Upper lobe of left lung (tissue), 6 donors: ENCODE results near the gene KAT2A. TPM values are rescaled to one million over a fixed set of nuclear protein-coding genes. Genes with fewer than 3 reads are reported as not detected.

Experiments
- ATAC-seq, 2 donors: fragments of 200-7000 bp; cut with Tn5 transposase; one replicate each; pipeline ENCODE4 v1.9.1; 2022; ENCODE audit warnings: mild to moderate bottlenecking in 2 of 2, moderate library complexity in 2 of 2; ENCODE audit not compliant: low FRiP score in 2 of 2
- DNase-seq, 2 donors: peaks; one replicate each; pipeline ENCODE4 v3.0.0-alpha.2; 2019 to 2020
- H3K27ac ChIP-seq, 4 donors: fragments of 200-600 bp; sonication (generic); one replicate each; pipeline ENCODE4 v1.5.1; 2016 to 2019
- H3K27me3 ChIP-seq, 4 donors: fragments of 200-600 bp; sonication (generic); one replicate each; pipeline ENCODE4 v1.5.1; 2017 to 2019
- H3K36me3 ChIP-seq, 4 donors: fragments of 200-600 bp; sonication (generic); one replicate each; pipeline ENCODE4 v1.5.1; 2016 to 2019
- H3K4me1 ChIP-seq, 4 donors: fragments of 200-600 bp; sonication (generic); one replicate each; pipeline ENCODE4 v1.5.1; 2018 to 2019
- H3K4me3 ChIP-seq, 4 donors: fragments of 200-600 bp; sonication (generic); one replicate each; pipeline ENCODE4 v1.5.1; 2017 to 2019; ENCODE audit warnings: mild to moderate bottlenecking in 2 of 4, moderate library complexity in 1 of 4
- H3K9me3 ChIP-seq, 4 donors: fragments of 200-600 bp; sonication (generic); one replicate each; pipeline ENCODE4 v1.5.1; 2018 to 2019
- EP300 ChIP-seq, 4 donors: sonication (generic); formaldehyde crosslinking; IDR thresholded peaks; one replicate each; pipeline ENCODE4 v1.5.1; 2017; ENCODE audit warnings: antibody characterized with exemption in 4 of 4, control low read depth in 2 of 4
- POLR2A ChIP-seq, 4 donors: fragments of 450-650 bp; IDR thresholded peaks; one replicate each; pipeline ENCODE4 v1.5.1; 2016 to 2017; ENCODE audit warnings: antibody characterized with exemption in 4 of 4, mild to moderate bottlenecking in 2 of 4
- POLR2AphosphoS5 ChIP-seq, 2 donors: sonication (generic); formaldehyde crosslinking; IDR thresholded peaks; one replicate each; pipeline ENCODE4 v1.5.1; 2017; ENCODE audit warnings: antibody characterized with exemption in 2 of 2
- WGBS, 2 donors: methylation state at CpG; one replicate each; pipeline ENCODE4 v1.1.5; 2017 to 2018; 5-methylcytosine and 5-hydroxymethylcytosine counted together
- total RNA-seq, 6 donors: library from RNA; depleted of rRNA in 4 of 6; stranded (reverse); fragments of >200 nt in 4 of 6; gene quantifications; one replicate each; pipeline versions ENCODE4 v1.1.0 to v1.2.1, GENCODE V29; 2016 to 2021
- TF ChIP-seq, protein P1 (sequence below), 6 experiments: fragments of 450-650 bp in 4 of 6; fragments of 200-600 bp in 2 of 6; sonication (generic) in 2 of 6; IDR thresholded peaks; one replicate each; pipeline ENCODE4 v1.5.1; 2016 to 2019; ENCODE audit warnings: antibody characterized with exemption in 6 of 6
- donor health status: DM: no; HTN: no; CAD: no; lungs with moderate emphysema.
- donor health status: DM: no; HTN: yes; CAD: no; lungs with severe emphysema.

The KAT2A gene
- total RNA-seq, 6 donors from 2014 or later, result 17.0 to 116 (median 32.5) TPM

GRCh38 chr17:42111265-42111636 lies 9.9 kb downstream of the KAT2A start:
- H3K36me3 ChIP-seq, result peaks cover 0 to 28% (median 10%) of the 10 kb centered on the region in 4 donors
- WGBS, 2 donors, result 92 to 94% methylated on average over 3 to 11 of the region's 11 CpGs
- ATAC-seq, result no peak
- H3K27me3 ChIP-seq, result no peaks in the 10 kb centered on the region
- DNase-seq, result no peak
- no peaks in the 10 kb centered on the region for H3K9me3 ChIP-seq
- no peak for TF ChIP-seq EP300 (IDR thresholded peaks at IDR 0.05)
- TF ChIP-seq POLR2A (IDR thresholded peaks at IDR 0.05), result no peak
- no peak for TF ChIP-seq POLR2AphosphoS5 (IDR thresholded peaks at IDR 0.05)
- TF ChIP-seq, protein P1, sequence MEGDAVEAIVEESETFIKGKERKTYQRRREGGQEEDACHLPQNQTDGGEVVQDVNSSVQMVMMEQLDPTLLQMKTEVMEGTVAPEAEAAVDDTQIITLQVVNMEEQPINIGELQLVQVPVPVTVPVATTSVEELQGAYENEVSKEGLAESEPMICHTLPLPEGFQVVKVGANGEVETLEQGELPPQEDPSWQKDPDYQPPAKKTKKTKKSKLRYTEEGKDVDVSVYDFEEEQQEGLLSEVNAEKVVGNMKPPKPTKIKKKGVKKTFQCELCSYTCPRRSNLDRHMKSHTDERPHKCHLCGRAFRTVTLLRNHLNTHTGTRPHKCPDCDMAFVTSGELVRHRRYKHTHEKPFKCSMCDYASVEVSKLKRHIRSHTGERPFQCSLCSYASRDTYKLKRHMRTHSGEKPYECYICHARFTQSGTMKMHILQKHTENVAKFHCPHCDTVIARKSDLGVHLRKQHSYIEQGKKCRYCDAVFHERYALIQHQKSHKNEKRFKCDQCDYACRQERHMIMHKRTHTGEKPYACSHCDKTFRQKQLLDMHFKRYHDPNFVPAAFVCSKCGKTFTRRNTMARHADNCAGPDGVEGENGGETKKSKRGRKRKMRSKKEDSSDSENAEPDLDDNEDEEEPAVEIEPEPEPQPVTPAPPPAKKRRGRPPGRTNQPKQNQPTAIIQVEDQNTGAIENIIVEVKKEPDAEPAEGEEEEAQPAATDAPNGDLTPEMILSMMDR (IDR thresholded peaks at IDR 0.05), result no peak
- H3K27ac ChIP-seq, result peak overlapping the region; percentile 93 to 97 (median 94)
- H3K4me3 ChIP-seq, result peak overlapping the region in 3 of 4 donors; percentile 57 to 75 (median 68)
- H3K4me1 ChIP-seq, result peaks cover 17 to 33% (median 25%) of the 10 kb centered on the region in 4 donors

DNA sequence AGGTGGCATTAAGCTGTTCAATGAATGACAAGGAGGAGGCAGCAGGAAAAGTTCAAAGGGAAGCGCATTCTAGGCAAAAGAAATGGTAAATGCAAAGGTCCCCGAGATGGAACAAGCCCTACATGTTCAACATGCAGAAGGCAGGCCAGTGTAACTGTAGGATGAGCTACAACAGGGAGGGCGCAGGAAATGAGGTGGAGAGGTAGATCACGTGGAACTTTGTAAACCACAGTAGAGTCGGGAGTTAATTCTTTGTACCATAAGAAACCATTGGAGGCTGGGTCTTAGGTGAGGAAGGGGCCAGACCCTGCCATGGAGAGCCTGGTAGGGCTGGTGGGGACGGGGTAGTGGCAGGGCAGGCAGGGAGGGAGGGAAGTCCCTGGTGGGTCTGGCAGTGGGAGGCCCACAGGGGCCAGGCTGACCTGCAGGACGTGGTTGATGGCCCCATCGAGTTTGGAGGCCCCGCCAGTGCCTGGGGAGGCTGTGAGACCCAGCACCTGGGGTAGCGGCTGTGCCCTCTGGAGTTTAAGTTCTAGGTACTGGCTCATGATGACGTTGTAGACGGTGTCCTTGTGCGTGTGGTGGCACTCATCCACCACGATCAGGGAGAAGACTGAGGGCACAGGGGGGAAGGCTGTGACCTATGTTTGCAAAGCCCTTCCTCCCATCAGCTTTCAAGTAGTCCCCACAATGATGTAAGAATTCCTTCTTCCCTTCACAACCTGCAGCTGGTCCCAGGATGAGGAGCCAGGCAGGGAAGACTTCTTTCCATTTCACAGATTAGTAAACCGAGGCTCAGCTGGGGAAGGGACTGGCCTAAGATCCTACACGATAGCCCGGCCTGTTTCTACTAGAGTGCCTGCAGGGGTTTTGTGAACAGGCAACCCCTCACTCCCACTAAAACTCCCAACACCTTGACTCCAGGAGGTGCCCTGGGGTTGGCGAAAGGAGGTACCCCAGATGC lies 10.6 kb downstream of the KAT2A start:
- Histone ChIP-seq H3K4me1 (peaks cover 17 to 33% (median 25%) of the 10 kb centered on the region in 4 donors), H3K27me3 (no peaks in the 10 kb centered on the region), H3K4me3 (no peak overlapping the region), H3K9me3 (no peaks in the 10 kb centered on the region), H3K27ac (peak overlapping the region in 2 of 4 donors; percentile 93 to 94), H3K36me3 (peaks cover 0 to 30% (median 11%) of the 10 kb centered on the region in 4 donors)
- ATAC-seq (no peak), DNase-seq (no peak)
- 90 to 92% methylated on average over 11 to 18 of the region's 18 CpGs for WGBS, 2 donors
- TF ChIP-seq, protein P1 (IDR thresholded peaks at IDR 0.05), result no peak
- TF ChIP-seq POLR2AphosphoS5 (IDR thresholded peaks at IDR 0.05), result no peak
- TF ChIP-seq EP300 (IDR thresholded peaks at IDR 0.05), result no peak
- no peak for TF ChIP-seq POLR2A (IDR thresholded peaks at IDR 0.05)

- ATAC-seq (no peak), DNase-seq (no peak)
- Histone ChIP-seq H3K27me3 (no peaks in the 10 kb centered on the region), H3K4me3 (no peak overlapping the region), H3K27ac (no peak overlapping the region), H3K9me3 (no peaks in the 10 kb centered on the region), H3K36me3 (peaks cover 0 to 35% (median 18%) of the 10 kb centered on the region in 4 donors), H3K4me1 (peaks cover 17 to 33% (median 25%) of the 10 kb centered on the region in 4 donors)
- 91 to 92% methylated on average over 2 to 9 of the region's 9 CpGs for WGBS, 2 donors
- TF ChIP-seq EP300 (IDR thresholded peaks at IDR 0.05) (no peak), POLR2AphosphoS5 (IDR thresholded peaks at IDR 0.05) (no peak), POLR2A (IDR thresholded peaks at IDR 0.05) (no peak)
- TF ChIP-seq, protein P1 (IDR thresholded peaks at IDR 0.05), result no peak
Observed at GRCh38 chr17:42109086-42109485, 12.1 kb downstream of the KAT2A start.

DNA sequence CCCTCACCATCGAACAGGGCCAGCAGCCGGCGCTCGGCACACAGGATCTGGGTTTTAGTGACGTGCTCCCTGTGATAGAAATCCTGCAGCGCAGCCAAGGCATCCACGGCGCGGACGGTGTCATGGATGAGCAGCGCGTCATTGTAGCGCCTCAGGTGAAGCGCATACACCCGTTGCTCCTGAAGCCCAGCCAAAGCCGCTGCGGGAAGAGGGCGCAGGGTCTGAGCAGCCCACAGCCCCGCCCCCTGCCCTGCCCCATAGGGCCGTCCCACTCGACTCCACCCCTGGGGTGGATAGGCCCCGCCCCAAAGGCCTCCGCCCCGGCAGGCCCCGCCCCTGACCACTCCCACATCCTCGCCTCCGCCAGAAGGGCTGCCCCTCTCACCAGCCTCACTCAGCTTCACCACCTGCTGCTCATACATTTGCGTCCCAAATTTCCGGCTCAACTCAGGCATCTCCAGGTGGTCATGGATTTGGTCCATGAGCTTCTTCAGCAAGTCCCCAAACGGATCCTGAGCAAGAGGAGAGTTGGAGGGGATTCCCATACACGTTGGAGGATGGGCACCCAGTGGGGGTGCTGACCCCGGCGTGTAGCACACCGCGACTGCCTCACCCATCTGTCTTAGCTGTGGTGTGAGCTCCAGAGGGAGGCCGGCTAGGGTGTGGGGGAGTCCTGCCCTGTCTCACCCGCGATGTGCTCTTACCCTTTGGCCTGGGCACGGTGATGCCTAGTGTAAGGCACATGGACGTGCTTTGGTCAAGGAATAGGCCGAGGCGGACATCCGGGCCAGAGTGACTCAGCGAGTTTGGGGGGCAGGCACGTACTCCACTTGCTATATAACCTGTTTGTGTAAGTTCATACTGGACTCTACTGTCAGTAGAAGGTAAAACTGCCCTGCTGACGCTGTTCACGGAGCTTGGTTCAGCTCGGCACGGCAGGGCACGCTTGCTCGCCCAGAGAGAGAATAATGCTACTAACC lies 13.3 kb downstream of the KAT2A start:
- peak; percentile 66 to 77 for ATAC-seq
- Histone ChIP-seq H3K4me3 (peak overlapping the region in 3 of 4 donors; percentile 4 to 37 (median 30)), H3K36me3 (peaks cover 0 to 46% (median 20%) of the 10 kb centered on the region in 4 donors)

More for the DNA sequence above, 13.3 kb downstream of the KAT2A start:
- Histone ChIP-seq H3K9me3 (no peaks in the 10 kb centered on the region), H3K4me1 (peaks cover 12 to 29% (median 20%) of the 10 kb centered on the region in 4 donors), H3K27me3 (no peaks in the 10 kb centered on the region), H3K27ac (no peak overlapping the region)
- TF ChIP-seq POLR2A (IDR thresholded peaks at IDR 0.05), result no peak
- TF ChIP-seq, protein P1 (IDR thresholded peaks at IDR 0.05), result no peak
- TF ChIP-seq POLR2AphosphoS5 (IDR thresholded peaks at IDR 0.05), result no peak
- no peak for TF ChIP-seq EP300 (IDR thresholded peaks at IDR 0.05)
- WGBS, 2 donors, result 62 to 72% methylated on average over 20 to 46 of the region's 51 CpGs
- DNase-seq, result peak; percentile 80 to 94
